GM18873 (cell line): ENCODE measurements around the gene NAA35.
"Not testable (repeated sequence)": the region's sequence is repeated elsewhere in the genome, so short reads cannot be mapped to it uniquely, and the experiment has no call there.

Experiments
- ATAC-seq: cut with Tn5 transposase; IDR thresholded peaks from one replicate; pipeline ENCODE4 v1.9.1; 2021; ENCODE audit warnings: mild to moderate bottlenecking, moderate library complexity, moderate number of reproducible peaks; ENCODE audit not compliant: unreplicated experiment, low FRiP score

NAA35 gene

DNA sequence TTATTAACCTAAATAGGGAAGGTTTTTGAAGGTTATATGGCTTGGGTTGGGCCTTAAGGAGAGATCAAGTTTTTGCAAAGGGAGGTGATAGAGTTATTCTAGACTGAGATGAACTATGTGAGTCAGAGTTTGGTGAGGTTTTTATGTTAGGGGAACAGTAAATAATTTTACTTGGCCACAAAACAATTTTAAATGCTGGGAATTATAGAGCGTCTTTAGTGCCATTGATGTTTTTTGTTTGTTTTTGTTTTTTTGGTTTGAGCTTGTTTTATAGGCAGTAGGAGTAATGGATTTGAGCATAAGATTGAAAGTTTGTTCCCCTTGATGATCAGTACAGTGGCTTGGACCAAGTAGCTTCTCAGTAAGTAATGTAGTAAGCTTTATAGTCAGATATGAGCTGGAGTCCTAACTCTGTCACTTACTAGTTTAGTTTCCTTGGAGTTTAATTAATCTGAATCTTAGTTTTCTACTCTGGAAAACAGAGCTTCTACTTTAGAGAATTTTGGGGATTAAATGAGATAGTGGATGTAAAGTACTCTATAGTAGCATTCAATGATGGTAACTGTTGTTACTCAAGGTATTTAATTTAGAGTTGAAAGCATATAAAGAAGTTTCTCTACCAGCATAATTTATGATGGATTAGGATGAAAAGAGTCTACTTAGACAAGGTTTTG is 2.9 kb downstream of the NAA35 start:
- ATAC-seq, result no peak

DNA sequence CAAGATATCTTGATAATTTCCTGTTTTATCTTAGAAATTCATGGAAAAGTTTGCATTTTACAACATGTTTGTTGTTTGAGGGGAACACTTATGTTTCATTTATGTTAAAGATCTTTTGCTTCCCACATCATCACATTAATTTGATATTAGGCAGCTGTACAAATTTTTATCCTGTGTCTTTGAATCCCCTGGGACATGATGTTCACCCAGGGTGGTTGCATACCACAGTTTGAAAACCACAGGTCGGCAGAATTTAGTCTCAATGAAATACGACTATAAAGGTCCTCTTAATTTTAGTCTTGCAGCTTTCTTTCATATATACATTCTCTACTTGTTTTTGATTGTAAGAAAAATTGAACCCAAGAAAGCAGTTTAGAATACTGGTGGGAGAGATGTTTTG is 3.7 kb downstream of the NAA35 start:
- ATAC-seq, result no peak

DNA sequence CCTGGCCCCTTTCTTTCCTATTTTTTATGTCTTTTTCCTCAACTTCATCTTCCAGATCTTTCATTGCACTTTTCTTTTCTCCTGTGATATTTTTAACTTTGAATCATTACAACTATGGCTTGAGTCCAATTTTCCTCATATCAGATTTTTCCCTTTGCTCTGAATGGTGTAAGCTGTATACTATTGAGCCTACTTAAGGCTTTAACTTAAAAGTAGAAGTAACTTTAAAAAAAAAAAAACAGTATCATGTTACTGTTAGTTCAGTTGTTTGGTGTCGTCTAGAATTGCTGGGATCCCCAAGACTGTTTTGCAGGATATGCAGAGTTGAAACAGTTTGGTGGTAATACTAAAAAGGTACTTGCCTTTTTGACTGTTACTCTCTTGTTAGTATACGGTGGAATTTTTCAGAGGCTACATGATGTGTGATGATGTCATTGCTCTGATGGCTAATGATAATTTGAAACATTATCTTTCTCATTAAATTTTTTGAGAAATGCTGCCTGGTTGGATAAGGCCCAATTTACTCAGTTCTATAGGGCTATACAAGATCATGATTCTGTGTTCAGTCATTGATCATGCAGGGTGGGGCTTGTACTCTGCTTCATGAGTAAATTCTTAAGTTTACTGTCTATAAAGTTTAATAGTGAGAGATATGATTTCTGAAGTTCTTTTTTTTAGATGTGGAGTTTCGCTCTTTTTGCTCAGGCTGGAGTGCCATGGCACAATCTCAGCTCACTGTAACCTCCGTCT is 8.8 kb downstream of the NAA35 start:
- no peak for ATAC-seq

- ATAC-seq, result no peak
Measured at GRCh38 chr9:85959955-85960354, 19.0 kb downstream of the NAA35 start.

- no peak for ATAC-seq
Measured at GRCh38 chr9:85960688-85961093, 19.7 kb downstream of the NAA35 start.

- ATAC-seq, result no peak
Measured at GRCh38 chr9:85964526-85964925, 23.6 kb downstream of the NAA35 start.

DNA sequence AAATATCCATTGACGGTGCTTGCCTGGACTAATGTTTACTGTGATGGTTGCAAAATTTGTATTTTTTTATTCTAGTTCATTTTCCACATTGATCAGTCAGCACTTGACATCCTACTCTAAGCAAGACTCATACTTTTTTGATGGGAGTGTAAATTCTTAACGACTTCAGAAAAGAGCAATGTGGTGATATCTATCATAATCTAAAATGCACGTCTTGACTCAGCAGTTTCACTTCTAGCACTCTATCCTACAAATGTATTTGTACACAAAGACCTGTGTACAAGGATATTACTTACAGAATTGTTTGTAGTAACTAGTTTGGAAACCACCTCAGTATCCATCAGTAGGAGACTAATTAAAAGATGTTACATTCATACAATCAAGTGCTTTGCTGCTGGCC is 24.0 kb downstream of the NAA35 start:
- ATAC-seq, result no peak

GRCh38 chr9:85969727-85970126 is 28.8 kb downstream of the NAA35 start:
- no peak for ATAC-seq

- no peak for ATAC-seq
Measured at GRCh38 chr9:85971731-85972130, 30.8 kb downstream of the NAA35 start.

GRCh38 chr9:85973238-85973637 is 32.3 kb downstream of the NAA35 start:
- no peak for ATAC-seq

- not testable (repeated sequence) for ATAC-seq
Measured at GRCh38 chr9:85974055-85974547, 33.2 kb downstream of the NAA35 start.

DNA sequence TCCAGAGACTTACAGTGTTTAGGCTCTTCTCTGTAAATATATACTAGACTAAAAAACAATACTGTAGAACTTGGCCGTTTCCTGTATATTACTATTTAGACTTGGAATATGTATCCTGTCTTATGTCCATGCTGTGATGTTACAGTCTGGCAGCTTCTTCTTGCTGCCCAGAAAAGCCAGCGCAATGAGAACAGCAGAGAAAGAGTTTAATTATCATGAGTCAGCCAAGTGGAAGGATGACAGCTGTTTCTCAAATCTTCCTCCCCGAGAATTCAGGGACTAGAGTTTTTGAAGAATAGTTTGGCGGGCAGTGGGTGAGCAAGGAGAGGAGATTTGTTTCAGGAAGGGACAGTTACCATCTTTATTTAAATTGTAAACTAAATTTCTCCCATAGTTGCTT is 37.5 kb downstream of the NAA35 start:
- no peak for ATAC-seq

DNA sequence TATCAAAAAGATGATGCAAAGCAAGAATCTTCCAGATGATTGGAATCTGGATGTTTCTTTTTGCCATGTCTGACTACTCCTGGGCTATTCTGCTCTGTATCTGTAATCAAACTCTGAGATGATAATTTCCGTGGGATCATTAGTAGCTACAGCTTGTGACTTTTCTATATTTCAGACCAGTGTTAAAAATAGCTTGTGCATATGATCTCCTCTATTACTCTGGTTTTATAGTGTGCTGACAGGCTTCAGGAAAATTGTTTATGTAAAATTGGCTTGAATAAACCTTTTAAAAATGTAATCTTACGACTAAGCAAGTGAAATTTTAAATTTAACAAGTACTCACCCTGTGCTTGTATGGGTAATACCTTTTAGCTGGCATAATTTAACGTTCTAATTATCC is 40.4 kb downstream of the NAA35 start:
- ATAC-seq, result no peak

DNA sequence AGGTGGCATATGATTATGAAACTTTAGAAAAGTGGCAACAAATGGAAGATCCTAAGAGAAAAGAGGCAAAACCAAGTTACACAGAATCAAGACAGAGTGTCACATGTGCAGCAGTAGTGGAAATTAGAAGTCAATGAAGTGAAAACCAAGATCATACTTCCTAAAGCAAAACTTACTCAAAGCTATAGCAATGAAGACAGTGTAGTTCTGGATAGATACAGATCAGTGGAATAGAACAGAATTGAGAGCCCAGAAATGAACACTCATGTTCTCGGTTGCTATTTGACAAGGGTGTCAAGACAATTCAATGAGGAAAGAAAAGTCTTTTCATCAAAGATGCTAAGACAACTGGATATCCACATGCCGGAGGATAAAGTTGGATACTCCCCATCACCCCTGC is 43.5 kb downstream of the NAA35 start:
- ATAC-seq, result no peak

GRCh38 chr9:85987236-85987635 is 46.3 kb downstream of the NAA35 start:
- no peak for ATAC-seq

DNA sequence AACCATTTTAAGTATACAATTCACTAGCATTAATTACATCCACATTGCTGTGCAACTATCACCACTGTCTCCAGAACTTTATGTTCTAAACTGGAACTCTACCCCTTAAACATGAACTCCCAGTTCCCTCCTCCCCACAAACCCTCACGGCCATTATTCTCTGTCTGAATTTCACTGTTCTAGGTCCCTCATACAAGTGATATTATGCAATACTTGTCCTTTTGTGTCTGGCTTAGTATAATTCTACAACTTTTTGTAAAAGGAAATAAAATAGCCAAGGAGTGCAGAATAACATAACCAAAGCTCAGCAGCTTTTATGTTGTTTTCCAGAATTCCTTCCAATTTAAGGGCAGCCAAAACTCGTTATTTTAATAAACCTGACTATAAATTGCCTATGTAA is 53.2 kb downstream of the NAA35 start:
- ATAC-seq, result no peak

GRCh38 chr9:85995097-85995496 is 54.2 kb downstream of the NAA35 start:
- ATAC-seq, result no peak

DNA sequence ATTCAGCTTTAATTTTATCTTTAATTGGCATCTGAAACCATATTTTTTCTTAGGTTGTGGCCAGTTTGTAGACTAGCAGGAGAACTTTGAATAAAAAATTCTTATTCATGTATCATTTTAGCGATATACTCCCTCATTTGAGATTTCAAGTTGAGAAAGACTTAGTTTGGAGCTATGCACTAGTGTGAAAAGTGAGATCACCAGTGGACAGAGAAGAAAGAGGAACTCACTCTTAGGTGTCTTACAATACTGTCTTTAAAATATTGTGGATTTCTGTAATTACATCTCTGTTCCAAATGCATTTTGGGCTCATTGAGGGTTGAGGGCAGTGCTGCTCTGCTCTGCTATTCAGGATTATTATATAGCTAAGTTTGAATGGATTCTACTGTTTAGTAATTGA is 54.7 kb downstream of the NAA35 start:
- no peak for ATAC-seq

DNA sequence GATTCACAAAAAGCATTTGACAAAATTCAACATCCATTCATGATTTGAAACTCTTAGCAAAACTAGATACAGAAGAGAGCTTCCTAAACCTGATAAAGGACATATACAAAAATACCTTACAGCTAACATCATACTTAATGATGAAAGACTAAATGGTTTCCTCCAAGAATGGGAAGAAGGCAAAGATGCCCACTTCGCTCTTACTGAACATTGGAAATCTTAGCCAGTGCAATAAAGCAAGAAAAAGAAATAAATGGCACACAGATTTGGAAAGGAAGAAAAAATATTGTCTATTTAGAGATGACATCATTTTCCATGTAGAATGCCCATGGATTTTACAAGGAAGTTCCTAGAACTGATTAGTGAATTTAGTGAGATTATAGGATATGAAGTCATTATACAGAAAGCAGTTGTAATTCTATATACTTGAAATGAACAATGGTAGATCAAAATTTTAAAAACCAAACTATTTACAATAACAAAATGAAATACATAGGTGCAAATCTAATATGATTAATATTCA is 64.4 kb downstream of the NAA35 start:
- no peak for ATAC-seq

- ATAC-seq, result no peak
Measured at GRCh38 chr9:86009133-86009532, 68.2 kb downstream of the NAA35 start.

- no peak for ATAC-seq
Measured at GRCh38 chr9:86020731-86021130, 79.8 kb downstream of the NAA35 start.

DNA sequence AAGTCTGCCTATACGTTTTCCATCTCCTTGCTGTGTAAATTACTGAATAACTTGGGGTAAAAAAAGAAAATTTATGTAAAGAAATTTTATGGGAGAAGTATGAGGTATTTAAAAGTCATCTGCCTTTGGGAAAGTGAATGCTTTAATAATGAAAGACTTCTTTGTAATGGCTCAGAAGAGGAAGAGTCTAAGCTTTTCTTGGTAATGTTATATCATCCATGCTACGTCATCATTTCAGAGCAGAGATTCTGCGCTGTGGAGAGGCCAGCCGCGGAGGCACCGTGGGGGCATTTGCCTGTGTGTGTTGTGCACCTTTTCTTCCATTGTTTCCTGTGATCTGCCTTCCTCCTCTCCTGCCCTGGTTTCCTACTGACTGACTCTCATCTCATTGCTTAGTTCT is 80.2 kb downstream of the NAA35 start:
- ATAC-seq, result no peak
